ENCODE results near the gene NCLN. TPM values are rescaled to one million over a fixed set of nuclear protein-coding genes. Genes with fewer than 3 reads are reported as not detected.

The NCLN gene
- 10 to 100 TPM; 22.8 to 58.8 (median 55.2) TPM for polyA plus RNA-seq

- Mint-ChIP-seq H3K27me3 (ENCODE audit: low read depth in 3 of 3) (peaks cover 2 to 10% (median 8%) of the 10 kb centered on the region in 3 donors), H3K4me1 (peaks cover 61 to 64% of the 10 kb centered on the region in 2 donors)
Measured at GRCh38 chr19:3185461-3186159, at the start of gene NCLN. Gene NCLN, plus strand, starts transcription at chr19:3185930. Its CDS starts 101 bp downstream, at chr19:3186031.

GRCh38 chr19:3135961-3136683, 49.6 kb upstream of the NCLN start, which contains the start of gene GNA15:
Gene GNA15, plus strand, starts transcription at chr19:3136033. Its CDS starts 418 bp downstream, at chr19:3136451.
- Mint-ChIP-seq H3K27me3 (ENCODE audit: low read depth in 3 of 3) (peaks cover 0 to 7% (median 2%) of the 10 kb centered on the region in 3 donors), H3K4me3 (peak within 1 kb of the TSS in 1 of 5 donors; percentile 23), H3K27ac (peak within 1 kb of the TSS in 5 of 6 donors; percentile 32 to 77 (median 61)), H3K4me1 (peaks cover 13 to 17% of the 10 kb centered on the region in 2 donors), H3K36me3 (peaks cover 0 to 3% (median 0%) of the 10 kb centered on the region in 3 donors), H3K9me3 (peaks cover 0 to 4% (median 0%) of the 10 kb centered on the region in 6 donors)
- DNase-seq: peak in 2 of 3 donors; percentile 33 to 35

More at GRCh38 chr19:3185461-3186159, at the start of gene NCLN:
- Mint-ChIP-seq H3K27ac (peak within 1 kb of the TSS; percentile 90 to 97 (median 94)), H3K9me3 (no peaks in the 10 kb centered on the region), H3K4me3 (peak within 1 kb of the TSS; percentile 90 to 97 (median 94)), H3K36me3 (peaks cover 3 to 8% (median 4%) of the 10 kb centered on the region in 3 donors)
- DNase-seq: peak; percentile 94 to 95 (median 95)

- Mint-ChIP-seq H3K36me3 (peaks cover 0 to 3% (median 0%) of the 10 kb centered on the region in 3 donors), H3K4me1 (peaks cover 13 to 17% of the 10 kb centered on the region in 2 donors), H3K27me3 (ENCODE audit: low read depth in 3 of 3) (peaks cover 0 to 7% (median 2%) of the 10 kb centered on the region in 3 donors), H3K9me3 (peaks cover 0 to 4% (median 0%) of the 10 kb centered on the region in 6 donors), H3K4me3 (peak overlapping the region in 1 of 5 donors; percentile 23), H3K27ac (peak overlapping the region in 3 of 6 donors; percentile 57 to 77 (median 71))
- DNase-seq: no peak
Measured at GRCh38 chr19:3136684-3137055, 49.1 kb upstream of the NCLN start.

- H3K9me3 Mint-ChIP-seq: peaks cover 0 to 4% (median 0%) of the 10 kb centered on the region in 6 donors
- no peak for DNase-seq
- peaks cover 0 to 7% (median 2%) of the 10 kb centered on the region in 3 donors for H3K27me3 Mint-ChIP-seq (ENCODE audit: low read depth in 3 of 3)
- H3K27ac Mint-ChIP-seq: peak overlapping the region in 3 of 6 donors; percentile 57 to 77 (median 71)
- peaks cover 17 to 18% of the 10 kb centered on the region in 2 donors for H3K4me1 Mint-ChIP-seq
- peaks cover 0 to 3% (median 0%) of the 10 kb centered on the region in 3 donors for H3K36me3 Mint-ChIP-seq
- peak overlapping the region in 1 of 5 donors; percentile 23 for H3K4me3 Mint-ChIP-seq
Measured at GRCh38 chr19:3137119-3137518, 48.6 kb upstream of the NCLN start.

GRCh38 chr19:3138268-3138667, 47.5 kb upstream of the NCLN start:
- no peak for DNase-seq
- Mint-ChIP-seq H3K9me3 (peaks cover 0 to 4% (median 0%) of the 10 kb centered on the region in 6 donors), H3K4me3 (no peak overlapping the region), H3K27me3 (ENCODE audit: low read depth in 3 of 3) (peaks cover 0 to 5% (median 2%) of the 10 kb centered on the region in 3 donors), H3K36me3 (peaks cover 0 to 3% (median 0%) of the 10 kb centered on the region in 3 donors), H3K27ac (no peak overlapping the region), H3K4me1 (peaks cover 9 to 14% of the 10 kb centered on the region in 2 donors)

- H3K9me3 Mint-ChIP-seq: peaks cover 0 to 4% (median 0%) of the 10 kb centered on the region in 6 donors
- H3K4me1 Mint-ChIP-seq: peaks cover 0 to 7% of the 10 kb centered on the region in 2 donors
- no peak for DNase-seq
- peaks cover 0 to 2% (median 0%) of the 10 kb centered on the region in 3 donors for H3K27me3 Mint-ChIP-seq (ENCODE audit: low read depth in 3 of 3)
- peaks cover 0 to 3% (median 0%) of the 10 kb centered on the region in 3 donors for H3K36me3 Mint-ChIP-seq
- peak overlapping the region in 2 of 6 donors; percentile 26 to 28 for H3K27ac Mint-ChIP-seq
- no peak overlapping the region for H3K4me3 Mint-ChIP-seq
Measured at GRCh38 chr19:3140667-3141038, 45.1 kb upstream of the NCLN start.

- Mint-ChIP-seq H3K27ac (peak overlapping the region in 4 of 6 donors; percentile 23 to 70 (median 56)), H3K4me3 (no peak overlapping the region), H3K36me3 (no peaks in the 10 kb centered on the region), H3K4me1 (peaks cover 0 to 7% of the 10 kb centered on the region in 2 donors), H3K27me3 (ENCODE audit: low read depth in 3 of 3) (peaks cover 0 to 4% (median 0%) of the 10 kb centered on the region in 3 donors), H3K9me3 (peaks cover 0 to 4% (median 0%) of the 10 kb centered on the region in 6 donors)
- no peak for DNase-seq
Measured at GRCh38 chr19:3142292-3142670, 43.4 kb upstream of the NCLN start.

GRCh38 chr19:3142781-3143337, 42.9 kb upstream of the NCLN start:
- peaks cover 0 to 3% (median 0%) of the 10 kb centered on the region in 3 donors for H3K27me3 Mint-ChIP-seq (ENCODE audit: low read depth in 3 of 3)
- peaks cover 0 to 7% of the 10 kb centered on the region in 2 donors for H3K4me1 Mint-ChIP-seq
- no peak overlapping the region for H3K4me3 Mint-ChIP-seq
- DNase-seq: no peak
- H3K36me3 Mint-ChIP-seq: no peaks in the 10 kb centered on the region
- peaks cover 0 to 4% (median 0%) of the 10 kb centered on the region in 6 donors for H3K9me3 Mint-ChIP-seq
- peak overlapping the region in 3 of 6 donors; percentile 7 to 62 (median 23) for H3K27ac Mint-ChIP-seq

GRCh38 chr19:3145909-3146676, 39.6 kb upstream of the NCLN start:
- Mint-ChIP-seq H3K9me3 (peaks cover 0 to 2% (median 0%) of the 10 kb centered on the region in 6 donors), H3K27me3 (ENCODE audit: low read depth in 3 of 3) (peaks cover 2 to 3% (median 2%) of the 10 kb centered on the region in 3 donors), H3K4me3 (no peak overlapping the region), H3K36me3 (no peaks in the 10 kb centered on the region), H3K27ac (no peak overlapping the region), H3K4me1 (peaks cover 0 to 7% of the 10 kb centered on the region in 2 donors)
- DNase-seq: no peak

GRCh38 chr19:3146677-3147100, 39.0 kb upstream of the NCLN start:
- no peaks in the 10 kb centered on the region for H3K36me3 Mint-ChIP-seq
- H3K4me1 Mint-ChIP-seq: peaks cover 0 to 7% of the 10 kb centered on the region in 2 donors
- H3K4me3 Mint-ChIP-seq: no peak overlapping the region
- DNase-seq: peak; percentile 51 to 61 (median 52)
- peaks cover 0 to 2% (median 0%) of the 10 kb centered on the region in 6 donors for H3K9me3 Mint-ChIP-seq
- peaks cover 2 to 3% (median 2%) of the 10 kb centered on the region in 3 donors for H3K27me3 Mint-ChIP-seq (ENCODE audit: low read depth in 3 of 3)
- H3K27ac Mint-ChIP-seq: no peak overlapping the region

- no peak for DNase-seq
- H3K36me3 Mint-ChIP-seq: no peaks in the 10 kb centered on the region
- no peaks in the 10 kb centered on the region for H3K4me1 Mint-ChIP-seq
- no peak overlapping the region for H3K4me3 Mint-ChIP-seq
- H3K27me3 Mint-ChIP-seq (ENCODE audit: low read depth in 3 of 3): peaks cover 2 to 3% (median 2%) of the 10 kb centered on the region in 3 donors
- H3K9me3 Mint-ChIP-seq: no peaks in the 10 kb centered on the region
- H3K27ac Mint-ChIP-seq: no peak overlapping the region
Measured at GRCh38 chr19:3148503-3148902, 37.2 kb upstream of the NCLN start.

GRCh38 chr19:3149089-3149488, 36.6 kb upstream of the NCLN start:
- Mint-ChIP-seq H3K4me3 (no peak overlapping the region), H3K9me3 (no peaks in the 10 kb centered on the region), H3K4me1 (no peaks in the 10 kb centered on the region), H3K36me3 (no peaks in the 10 kb centered on the region), H3K27me3 (ENCODE audit: low read depth in 3 of 3) (peaks cover 2 to 3% (median 2%) of the 10 kb centered on the region in 3 donors), H3K27ac (peak overlapping the region in 1 of 6 donors; percentile 69)
- no peak for DNase-seq

All from immature natural killer cell (primary cell).